CD4-positive, CD25-positive, alpha-beta regulatory T cell (primary cell): ENCODE data around the gene MCAM. TPM values are rescaled to one million over a fixed set of nuclear protein-coding genes. Genes with fewer than 3 reads are reported as not detected.
A peak's percentile ranks its signal among the peaks of the same experiment; 100 is the strongest.

Experiments used
- ATAC-seq, 2 donors: fragments of 150-1000 bp; cut with Tn5 transposase; one replicate each; pipeline ENCODE4 v1.10.0; 2021; ENCODE audit warnings: low read depth in 2 of 2, moderate number of reproducible peaks in 2 of 2, moderate library complexity in 1 of 2
- DNase-seq, 3 donors: peaks; one replicate each; pipeline versions ENCODE4 v3.0.0 to v3.0.0-alpha.2; 2012 to 2022; ENCODE audit warnings: mixed read lengths in 1 of 3
- H3K27ac ChIP-seq: one replicate; pipeline ENCODE4 v1.7.0; 2013; ENCODE audit warnings: mild to moderate bottlenecking, low read length; ENCODE audit not compliant: insufficient read depth, poor library complexity, severe bottlenecking
- H3K27me3 ChIP-seq: one replicate; pipeline ENCODE4 v1.7.0; 2013; ENCODE audit warnings: low read length; ENCODE audit not compliant: control insufficient read depth, insufficient read depth
- H3K36me3 ChIP-seq: one replicate; pipeline ENCODE4 v1.7.0; 2013; ENCODE audit warnings: mild to moderate bottlenecking, low read length, moderate library complexity; ENCODE audit not compliant: control insufficient read depth, insufficient read depth
- H3K4me1 ChIP-seq: 2 replicates; pipeline ENCODE4 v1.7.0; 2013; ENCODE audit warnings: mild to moderate bottlenecking, low read length; ENCODE audit not compliant: insufficient read depth, control insufficient read depth, poor library complexity, severe bottlenecking
- H3K4me3 ChIP-seq: one replicate; pipeline ENCODE4 v1.7.0; 2013; ENCODE audit warnings: low read depth, mild to moderate bottlenecking, low read length, moderate library complexity
- H3K9me3 ChIP-seq, 2 experiments: 1 replicate in 1 of 2; 2 replicates in 1 of 2; pipeline ENCODE4 v1.7.0; 2013; ENCODE audit warnings: low read length in 2 of 2, mild to moderate bottlenecking in 1 of 2, moderate library complexity in 1 of 2; ENCODE audit not compliant: control insufficient read depth in 2 of 2
- H3K27ac Mint-ChIP-seq, 3 donors: one replicate each; pipeline ENCODE4 v1.8.0; 2020 to 2022; ENCODE audit warnings: mild to moderate bottlenecking in 3 of 3, mixed read lengths in 3 of 3, moderate library complexity in 2 of 3
- H3K27me3 Mint-ChIP-seq: one replicate; pipeline ENCODE4 v1.8.0; 2022; ENCODE audit warnings: mild to moderate bottlenecking, mixed read lengths
- H3K36me3 Mint-ChIP-seq: one replicate; pipeline ENCODE4 v1.8.0; 2020; ENCODE audit warnings: mixed read lengths
- H3K4me1 Mint-ChIP-seq, 4 donors: one replicate each; pipeline ENCODE4 v1.8.0; 2020 to 2022; ENCODE audit warnings: mixed read lengths in 4 of 4, mild to moderate bottlenecking in 1 of 4
- H3K4me3 Mint-ChIP-seq, 4 donors: one replicate each; pipeline ENCODE4 v1.8.0; 2020 to 2022; ENCODE audit warnings: mild to moderate bottlenecking in 4 of 4, mixed read lengths in 4 of 4, moderate library complexity in 3 of 4
- H3K9me3 Mint-ChIP-seq, 7 donors: one replicate each; pipeline ENCODE4 v1.8.0; 2020 to 2022; ENCODE audit warnings: mixed read lengths in 7 of 7, mild to moderate bottlenecking in 3 of 7, moderate library complexity in 2 of 7
- polyA plus RNA-seq, 4 donors: library from polyadenylated mRNA; unstranded; fragments of 300-500 nt; fragmentation: Illumina TruSeq; gene quantifications; one replicate each; pipeline ENCODE4 v1.2.3, GENCODE V29; 2021
- total RNA-seq: library from RNA; stranded (reverse); gene quantifications from one replicate; pipeline ENCODE4 v1.2.3, GENCODE V29; 2022

The MCAM gene
- total and polyA plus RNA-seq, 5 donors from 2014 or later = 0.37 to 10.1 (median 1.6) TPM

DNA sequence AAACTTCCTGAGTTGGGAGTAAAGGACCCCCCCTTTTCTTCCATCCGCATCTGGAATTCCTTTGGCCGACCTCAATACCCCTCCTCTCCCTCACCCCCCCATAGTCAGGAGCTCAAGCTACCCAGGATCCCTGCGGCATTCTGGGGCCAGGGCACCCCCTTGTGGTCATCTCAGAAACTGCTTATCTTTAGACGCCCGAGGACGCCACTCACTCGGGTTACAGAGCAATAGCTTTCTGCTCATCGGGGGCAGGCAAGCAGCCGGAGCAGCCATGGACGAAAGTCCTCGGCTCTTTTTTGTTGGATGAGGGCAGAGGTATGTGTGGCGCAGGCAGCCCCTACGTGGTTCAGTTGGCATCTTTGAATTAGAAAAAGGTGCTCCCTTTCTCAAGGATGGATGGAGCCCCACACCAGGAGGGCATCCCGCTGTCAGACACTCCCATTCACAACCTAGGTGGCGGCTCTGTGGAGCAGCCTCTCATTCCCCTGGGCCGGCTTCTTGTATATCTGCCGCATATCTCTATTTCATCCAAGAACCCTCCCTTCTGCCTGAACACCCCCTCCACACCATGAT lies 21.5 kb upstream of the MCAM start:
- Histone ChIP-seq H3K4me1 (peaks cover 41% of the 10 kb centered on the region), H3K4me3 (no peak overlapping the region), H3K27me3 (peaks cover 4% of the 10 kb centered on the region), H3K27ac (no peak overlapping the region), H3K36me3 (no peaks in the 10 kb centered on the region), H3K9me3 (no peaks in the 10 kb centered on the region)
- peaks cover 11 to 60% (median 32%) of the 10 kb centered on the region in 4 donors for H3K4me1 Mint-ChIP-seq
- peak overlapping the region in 2 of 3 donors; percentile 36 to 56 for H3K27ac Mint-ChIP-seq
- DNase-seq (peak; percentile 43 to 72 (median 65)), ATAC-seq (peak; percentile 18)
- peak overlapping the region; percentile 48 to 94 (median 80) for H3K4me3 Mint-ChIP-seq
- H3K9me3 Mint-ChIP-seq = peaks cover 0 to 5% (median 0%) of the 10 kb centered on the region in 7 donors
- peaks cover 43% of the 10 kb centered on the region for H3K27me3 Mint-ChIP-seq
- peaks cover 11% of the 10 kb centered on the region for H3K36me3 Mint-ChIP-seq

- ATAC-seq (no peak), DNase-seq (no peak)
- Mint-ChIP-seq H3K27me3 (peaks cover 41% of the 10 kb centered on the region), H3K27ac (no peak overlapping the region), H3K9me3 (peaks cover 0 to 5% (median 0%) of the 10 kb centered on the region in 7 donors), H3K36me3 (peaks cover 11% of the 10 kb centered on the region), H3K4me3 (peak overlapping the region in 3 of 4 donors; percentile 51 to 94 (median 63)), H3K4me1 (peaks cover 12 to 65% (median 33%) of the 10 kb centered on the region in 4 donors)
- peaks cover 41% of the 10 kb centered on the region for H3K4me1 ChIP-seq
- H3K4me3 ChIP-seq = no peak overlapping the region
- H3K27me3 ChIP-seq = peaks cover 4% of the 10 kb centered on the region
- no peaks in the 10 kb centered on the region for H3K36me3 ChIP-seq
- H3K27ac ChIP-seq = no peak overlapping the region
- H3K9me3 ChIP-seq = no peaks in the 10 kb centered on the region
Observed at GRCh38 chr11:119337581-119338317, 20.8 kb upstream of the MCAM start.

GRCh38 chr11:119336744-119337469 lies 20.0 kb upstream of the MCAM start:
- no peaks in the 10 kb centered on the region for H3K36me3 ChIP-seq
- peaks cover 41% of the 10 kb centered on the region for H3K27me3 Mint-ChIP-seq
- peak overlapping the region in 1 of 3 donors; percentile 25 for H3K27ac Mint-ChIP-seq
- peaks cover 11% of the 10 kb centered on the region for H3K36me3 Mint-ChIP-seq
- peak overlapping the region; percentile 74 to 94 (median 84) for H3K4me3 Mint-ChIP-seq
- H3K4me1 Mint-ChIP-seq = peaks cover 12 to 65% (median 33%) of the 10 kb centered on the region in 4 donors
- no peak overlapping the region for H3K27ac ChIP-seq
- peaks cover 4% of the 10 kb centered on the region for H3K27me3 ChIP-seq
- DNase-seq = no peak
- ATAC-seq = no peak
- H3K4me1 ChIP-seq = peaks cover 41% of the 10 kb centered on the region
- peaks cover 0 to 5% (median 0%) of the 10 kb centered on the region in 7 donors for H3K9me3 Mint-ChIP-seq
- no peak overlapping the region for H3K4me3 ChIP-seq
- H3K9me3 ChIP-seq = no peaks in the 10 kb centered on the region

DNA sequence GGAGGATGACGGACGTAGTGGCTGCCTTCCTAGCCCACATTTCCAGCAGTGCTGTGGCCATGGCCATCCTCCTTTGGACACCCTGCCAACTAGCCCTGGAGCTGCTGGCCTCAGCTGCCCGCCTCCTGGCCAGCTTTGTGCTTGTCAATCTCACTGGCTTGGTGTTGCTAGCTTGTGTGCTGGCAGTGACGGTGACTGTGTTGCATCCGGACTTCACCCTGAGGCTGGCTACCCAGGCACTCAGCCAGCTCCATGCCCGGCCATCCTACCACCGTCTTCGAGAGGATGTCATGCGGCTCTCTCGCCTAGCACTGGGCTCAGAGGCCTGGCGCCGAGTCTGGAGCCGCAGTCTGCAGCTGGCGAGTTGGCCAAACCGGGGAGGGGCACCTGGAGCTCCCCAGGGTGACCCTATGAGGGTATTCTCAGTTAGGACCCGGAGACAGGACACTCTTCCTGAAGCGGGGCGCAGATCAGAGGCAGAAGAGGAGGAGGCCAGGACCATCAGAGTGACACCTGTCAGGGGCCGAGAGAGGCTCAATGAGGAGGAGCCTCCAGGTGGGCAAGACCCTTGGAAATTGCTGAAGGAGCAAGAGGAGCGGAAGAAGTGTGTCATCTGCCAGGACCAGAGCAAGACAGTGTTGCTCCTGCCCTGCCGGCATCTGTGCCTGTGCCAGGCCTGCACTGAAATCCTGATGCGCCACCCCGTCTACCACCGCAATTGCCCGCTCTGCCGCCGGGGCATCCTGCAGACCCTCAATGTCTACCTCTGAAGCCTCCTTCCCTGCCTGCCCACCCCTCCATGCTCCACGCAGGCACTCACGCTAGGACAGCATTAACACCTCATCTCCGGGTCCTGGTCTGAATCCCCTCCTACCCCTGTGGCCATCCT lies 19.0 kb upstream of the MCAM start:
- H3K4me1 ChIP-seq = peaks cover 40% of the 10 kb centered on the region
- Mint-ChIP-seq H3K4me3 (peak overlapping the region; percentile 93 to 98 (median 96)), H3K4me1 (peaks cover 12 to 60% (median 30%) of the 10 kb centered on the region in 4 donors), H3K36me3 (peaks cover 11% of the 10 kb centered on the region), H3K9me3 (peaks cover 0 to 5% (median 0%) of the 10 kb centered on the region in 7 donors), H3K27ac (peak overlapping the region in 1 of 3 donors; percentile 97), H3K27me3 (peaks cover 31% of the 10 kb centered on the region)
- DNase-seq (no peak), ATAC-seq (no peak)
- H3K4me3 ChIP-seq = no peak overlapping the region
- no peaks in the 10 kb centered on the region for H3K9me3 ChIP-seq
- no peak overlapping the region for H3K27ac ChIP-seq
- peaks cover 2% of the 10 kb centered on the region for H3K27me3 ChIP-seq
- H3K36me3 ChIP-seq = no peaks in the 10 kb centered on the region

DNA sequence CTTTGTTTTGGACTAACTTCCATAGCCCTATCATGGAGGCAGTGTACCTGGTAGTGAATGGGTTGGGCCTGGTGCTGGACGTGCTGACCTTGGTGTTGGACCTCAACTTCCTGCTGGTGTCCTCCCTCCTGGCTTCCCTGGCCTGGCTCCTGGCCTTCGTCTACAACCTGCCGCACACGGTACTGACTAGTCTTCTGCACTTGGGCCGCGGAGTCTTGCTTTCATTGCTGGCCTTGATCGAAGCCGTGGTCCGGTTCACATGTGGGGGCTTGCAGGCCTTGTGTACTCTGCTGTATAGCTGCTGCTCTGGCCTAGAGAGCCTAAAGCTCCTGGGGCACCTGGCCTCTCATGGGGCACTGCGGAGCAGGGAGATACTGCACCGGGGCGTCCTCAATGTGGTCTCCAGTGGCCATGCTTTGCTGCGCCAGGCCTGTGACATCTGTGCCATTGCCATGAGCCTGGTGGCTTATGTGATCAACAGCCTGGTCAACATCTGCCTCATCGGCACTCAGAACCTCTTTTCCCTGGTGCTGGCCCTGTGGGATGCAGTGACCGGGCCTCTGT lies 18.2 kb upstream of the MCAM start:
- DNase-seq = no peak
- peaks cover 33% of the 10 kb centered on the region for H3K4me1 ChIP-seq
- H3K4me1 Mint-ChIP-seq = peaks cover 12 to 58% (median 29%) of the 10 kb centered on the region in 4 donors

GRCh38 chr11:119334174-119334930 lies 17.4 kb upstream of the MCAM start, which contains the start of gene RNF26:
Gene RNF26, plus strand, starts transcription at chr11:119334527. Its CDS starts 596 bp downstream, at chr11:119335123.
- Mint-ChIP-seq H3K36me3 (peaks cover 11% of the 10 kb centered on the region), H3K27ac (peak within 1 kb of the TSS; percentile 87 to 99 (median 97)), H3K9me3 (peaks cover 0 to 4% (median 0%) of the 10 kb centered on the region in 7 donors), H3K4me3 (peak within 1 kb of the TSS; percentile 94 to 98 (median 97)), H3K27me3 (peaks cover 42% of the 10 kb centered on the region), H3K4me1 (peaks cover 12 to 57% (median 27%) of the 10 kb centered on the region in 4 donors)
- Histone ChIP-seq H3K27me3 (peaks cover 3% of the 10 kb centered on the region), H3K4me3 (peak within 1 kb of the TSS; percentile 84), H3K27ac (peak within 1 kb of the TSS; percentile 81), H3K4me1 (peaks cover 24% of the 10 kb centered on the region), H3K36me3 (no peaks in the 10 kb centered on the region), H3K9me3 (no peaks in the 10 kb centered on the region)
- DNase-seq (peak; percentile 92 to 98 (median 95)), ATAC-seq (peak; percentile 96 to 97)

More for the DNA sequence above, 18.2 kb upstream of the MCAM start:
- no peaks in the 10 kb centered on the region for H3K36me3 ChIP-seq
- H3K27me3 ChIP-seq = no peaks in the 10 kb centered on the region
- H3K4me3 Mint-ChIP-seq = peak overlapping the region; percentile 94 to 98 (median 97)
- peak overlapping the region; percentile 87 to 99 (median 97) for H3K27ac Mint-ChIP-seq
- H3K9me3 Mint-ChIP-seq = peaks cover 0 to 5% (median 0%) of the 10 kb centered on the region in 7 donors
- H3K36me3 Mint-ChIP-seq = peaks cover 11% of the 10 kb centered on the region
- no peak for ATAC-seq
- peak overlapping the region; percentile 81 for H3K27ac ChIP-seq
- peaks cover 36% of the 10 kb centered on the region for H3K27me3 Mint-ChIP-seq
- H3K9me3 ChIP-seq = no peaks in the 10 kb centered on the region
- H3K4me3 ChIP-seq = peak overlapping the region; percentile 84
